Activated naive CD8-positive, alpha-beta T cell (primary cell): ENCODE measurements around the gene ACOXL.
"Not testable (repeated sequence)": the region's sequence is repeated elsewhere in the genome, so short reads cannot be mapped to it uniquely, and the experiment has no call there.

ENCODE experiments used
- H3K27ac Mint-ChIP-seq: one replicate; pipeline ENCODE4 v1.8.0; 2021; ENCODE audit warnings: mixed read lengths
- H3K27me3 Mint-ChIP-seq: one replicate; pipeline ENCODE4 v1.8.0; 2021; ENCODE audit warnings: mixed read lengths
- H3K36me3 Mint-ChIP-seq: one replicate; pipeline ENCODE4 v1.8.0; 2021; ENCODE audit warnings: mixed read lengths
- H3K4me1 Mint-ChIP-seq: one replicate; pipeline ENCODE4 v1.8.0; 2021; ENCODE audit warnings: low read depth, mixed read lengths
- H3K4me3 Mint-ChIP-seq: one replicate; pipeline ENCODE4 v1.8.0; 2021; ENCODE audit warnings: mild to moderate bottlenecking, mixed read lengths
- H3K9me3 Mint-ChIP-seq: one replicate; pipeline ENCODE4 v1.8.0; 2021; ENCODE audit warnings: low read depth, mixed read lengths

ACOXL gene

GRCh38 chr2:110958346-110959119 lies 226.2 kb downstream of the ACOXL start:
- no peaks in the 10 kb centered on the region for H3K36me3 Mint-ChIP-seq
- H3K4me1 Mint-ChIP-seq, result no peaks in the 10 kb centered on the region
- peaks cover under 1% of the 10 kb centered on the region for H3K27me3 Mint-ChIP-seq
- no peak overlapping the region for H3K27ac Mint-ChIP-seq
- H3K4me3 Mint-ChIP-seq, result no peak overlapping the region
- H3K9me3 Mint-ChIP-seq, result peaks cover 3% of the 10 kb centered on the region

- H3K27ac Mint-ChIP-seq, result no peak overlapping the region
- H3K9me3 Mint-ChIP-seq, result peaks cover 3% of the 10 kb centered on the region
- H3K36me3 Mint-ChIP-seq, result no peaks in the 10 kb centered on the region
- H3K4me1 Mint-ChIP-seq, result no peaks in the 10 kb centered on the region
- peaks cover 1% of the 10 kb centered on the region for H3K27me3 Mint-ChIP-seq
- H3K4me3 Mint-ChIP-seq, result no peak overlapping the region
These were observed 226.8 kb downstream of the ACOXL start for GRCh38 chr2:110959198-110959597.

- H3K4me3 Mint-ChIP-seq, result no peak overlapping the region
- peaks cover 3% of the 10 kb centered on the region for H3K9me3 Mint-ChIP-seq
- peaks cover 1% of the 10 kb centered on the region for H3K27me3 Mint-ChIP-seq
- no peaks in the 10 kb centered on the region for H3K36me3 Mint-ChIP-seq
- no peak overlapping the region for H3K27ac Mint-ChIP-seq
- H3K4me1 Mint-ChIP-seq, result no peaks in the 10 kb centered on the region
These were observed 227.9 kb downstream of the ACOXL start for GRCh38 chr2:110960281-110960680.

GRCh38 chr2:110960954-110961353 lies 228.6 kb downstream of the ACOXL start:
- Mint-ChIP-seq H3K4me1 (no peaks in the 10 kb centered on the region), H3K36me3 (no peaks in the 10 kb centered on the region), H3K27ac (no peak overlapping the region), H3K27me3 (peaks cover 1% of the 10 kb centered on the region), H3K9me3 (peaks cover 3% of the 10 kb centered on the region), H3K4me3 (no peak overlapping the region)

GRCh38 chr2:110961643-110962042 lies 229.3 kb downstream of the ACOXL start:
- not testable (repeated sequence) for H3K27ac Mint-ChIP-seq, H3K27me3 Mint-ChIP-seq, H3K4me1 Mint-ChIP-seq, H3K4me3 Mint-ChIP-seq, H3K9me3 Mint-ChIP-seq, H3K36me3 Mint-ChIP-seq

- H3K4me3 Mint-ChIP-seq, result no peak overlapping the region
These were observed 237.3 kb downstream of the ACOXL start for GRCh38 chr2:110969696-110970095.

GRCh38 chr2:110970201-110970600 lies 237.8 kb downstream of the ACOXL start:
- peaks cover 4% of the 10 kb centered on the region for H3K9me3 Mint-ChIP-seq
- H3K36me3 Mint-ChIP-seq, result peaks cover 5% of the 10 kb centered on the region
- H3K4me1 Mint-ChIP-seq, result no peaks in the 10 kb centered on the region
- no peak overlapping the region for H3K4me3 Mint-ChIP-seq
- no peak overlapping the region for H3K27ac Mint-ChIP-seq
- H3K27me3 Mint-ChIP-seq, result peaks cover 1% of the 10 kb centered on the region

More at GRCh38 chr2:110969696-110970095, 237.3 kb downstream of the ACOXL start:
- peaks cover 4% of the 10 kb centered on the region for H3K9me3 Mint-ChIP-seq
- peaks cover 5% of the 10 kb centered on the region for H3K36me3 Mint-ChIP-seq
- peaks cover 1% of the 10 kb centered on the region for H3K27me3 Mint-ChIP-seq
- H3K4me1 Mint-ChIP-seq, result no peaks in the 10 kb centered on the region
- H3K27ac Mint-ChIP-seq, result no peak overlapping the region

GRCh38 chr2:110971811-110972210 lies 239.4 kb downstream of the ACOXL start:
- no peak overlapping the region for H3K27ac Mint-ChIP-seq
- peaks cover 5% of the 10 kb centered on the region for H3K36me3 Mint-ChIP-seq
- H3K4me1 Mint-ChIP-seq, result no peaks in the 10 kb centered on the region
- peaks cover 1% of the 10 kb centered on the region for H3K27me3 Mint-ChIP-seq
- no peak overlapping the region for H3K4me3 Mint-ChIP-seq
- H3K9me3 Mint-ChIP-seq, result peaks cover 4% of the 10 kb centered on the region

GRCh38 chr2:110973262-110973661 lies 240.9 kb downstream of the ACOXL start:
- H3K36me3 Mint-ChIP-seq, result peaks cover 4% of the 10 kb centered on the region
- H3K4me1 Mint-ChIP-seq, result no peaks in the 10 kb centered on the region
- H3K9me3 Mint-ChIP-seq, result peaks cover 4% of the 10 kb centered on the region
- H3K4me3 Mint-ChIP-seq, result no peak overlapping the region
- peaks cover 1% of the 10 kb centered on the region for H3K27me3 Mint-ChIP-seq
- no peak overlapping the region for H3K27ac Mint-ChIP-seq

- no peak overlapping the region for H3K4me3 Mint-ChIP-seq
- H3K9me3 Mint-ChIP-seq, result no peaks in the 10 kb centered on the region
- no peak overlapping the region for H3K27ac Mint-ChIP-seq
- no peaks in the 10 kb centered on the region for H3K36me3 Mint-ChIP-seq
- H3K27me3 Mint-ChIP-seq, result no peaks in the 10 kb centered on the region
- H3K4me1 Mint-ChIP-seq, result no peaks in the 10 kb centered on the region
These were observed 245.0 kb downstream of the ACOXL start for GRCh38 chr2:110977403-110977802.

- no peaks in the 10 kb centered on the region for H3K36me3 Mint-ChIP-seq
- no peak overlapping the region for H3K4me3 Mint-ChIP-seq
- H3K27me3 Mint-ChIP-seq, result no peaks in the 10 kb centered on the region
- no peaks in the 10 kb centered on the region for H3K9me3 Mint-ChIP-seq
- no peak overlapping the region for H3K27ac Mint-ChIP-seq
- no peaks in the 10 kb centered on the region for H3K4me1 Mint-ChIP-seq
These were observed 245.8 kb downstream of the ACOXL start for GRCh38 chr2:110978148-110978547.

- Mint-ChIP-seq H3K9me3 (no peaks in the 10 kb centered on the region), H3K4me3 (no peak overlapping the region), H3K27ac (no peak overlapping the region), H3K4me1 (no peaks in the 10 kb centered on the region), H3K27me3 (no peaks in the 10 kb centered on the region), H3K36me3 (no peaks in the 10 kb centered on the region)
These were observed 246.5 kb downstream of the ACOXL start for GRCh38 chr2:110978756-110979470.

GRCh38 chr2:110979471-110980338 lies 247.3 kb downstream of the ACOXL start:
- Mint-ChIP-seq H3K4me3 (no peak overlapping the region), H3K4me1 (no peaks in the 10 kb centered on the region), H3K27me3 (no peaks in the 10 kb centered on the region), H3K36me3 (no peaks in the 10 kb centered on the region), H3K27ac (no peak overlapping the region), H3K9me3 (no peaks in the 10 kb centered on the region)

GRCh38 chr2:110980339-110981062 lies 248.1 kb downstream of the ACOXL start:
- H3K9me3 Mint-ChIP-seq, result no peaks in the 10 kb centered on the region
- H3K4me3 Mint-ChIP-seq, result no peak overlapping the region
- no peak overlapping the region for H3K27ac Mint-ChIP-seq
- no peaks in the 10 kb centered on the region for H3K4me1 Mint-ChIP-seq
- H3K27me3 Mint-ChIP-seq, result no peaks in the 10 kb centered on the region
- H3K36me3 Mint-ChIP-seq, result no peaks in the 10 kb centered on the region
